ENCODE results near the gene SCUBE1.

GRCh38 chr22:43276321-43276720, 66.9 kb downstream of the SCUBE1 start:
- no peak for TF ChIP-seq EZH2 (IDR thresholded peaks at IDR 0.05; ENCODE audit: borderline replicate concordance, low read length)
- TF ChIP-seq, protein P1, sequence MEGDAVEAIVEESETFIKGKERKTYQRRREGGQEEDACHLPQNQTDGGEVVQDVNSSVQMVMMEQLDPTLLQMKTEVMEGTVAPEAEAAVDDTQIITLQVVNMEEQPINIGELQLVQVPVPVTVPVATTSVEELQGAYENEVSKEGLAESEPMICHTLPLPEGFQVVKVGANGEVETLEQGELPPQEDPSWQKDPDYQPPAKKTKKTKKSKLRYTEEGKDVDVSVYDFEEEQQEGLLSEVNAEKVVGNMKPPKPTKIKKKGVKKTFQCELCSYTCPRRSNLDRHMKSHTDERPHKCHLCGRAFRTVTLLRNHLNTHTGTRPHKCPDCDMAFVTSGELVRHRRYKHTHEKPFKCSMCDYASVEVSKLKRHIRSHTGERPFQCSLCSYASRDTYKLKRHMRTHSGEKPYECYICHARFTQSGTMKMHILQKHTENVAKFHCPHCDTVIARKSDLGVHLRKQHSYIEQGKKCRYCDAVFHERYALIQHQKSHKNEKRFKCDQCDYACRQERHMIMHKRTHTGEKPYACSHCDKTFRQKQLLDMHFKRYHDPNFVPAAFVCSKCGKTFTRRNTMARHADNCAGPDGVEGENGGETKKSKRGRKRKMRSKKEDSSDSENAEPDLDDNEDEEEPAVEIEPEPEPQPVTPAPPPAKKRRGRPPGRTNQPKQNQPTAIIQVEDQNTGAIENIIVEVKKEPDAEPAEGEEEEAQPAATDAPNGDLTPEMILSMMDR (IDR thresholded peaks at IDR 0.05; ENCODE audit: low read length): no peak

All from OCI-LY1 (cell line).